Lower leg skin (tissue), 4 donors: ENCODE measurements around the gene DCDC2. TPM values are rescaled to one million over a fixed set of nuclear protein-coding genes. Genes with fewer than 3 reads are reported as not detected.
"Not testable (repeated sequence)": the region's sequence is repeated elsewhere in the genome, so short reads cannot be mapped to it uniquely, and the experiment has no call there.

Experiments
- DNase-seq, 2 donors: peaks; one replicate each; pipeline ENCODE4 v3.0.0-alpha.2; 2019; ENCODE audit warnings: low spot score in 2 of 2
- H3K4me3 ChIP-seq: fragments of 200-600 bp; sonication (generic); 2 replicates; pipeline ENCODE4 v1.5.1; 2017; ENCODE audit warnings: mild to moderate bottlenecking, low read depth; ENCODE audit not compliant: poor library complexity, severe bottlenecking
- POLR2A ChIP-seq, 2 donors: fragments of 450-650 bp; IDR thresholded peaks; one replicate each; pipeline ENCODE4 v1.6.1; 2016 to 2017; ENCODE audit warnings: antibody characterized with exemption in 2 of 2, mild to moderate bottlenecking in 1 of 2, moderate library complexity in 1 of 2
- WGBS, 2 donors: methylation state at CpG; one replicate each; pipeline ENCODE4 v1.1.5; 2018; 5-methylcytosine and 5-hydroxymethylcytosine counted together
- intact Hi-C: fragments of 100-400 bp; cut with DNase I; formaldehyde crosslinking; loops from one replicate; pipeline ENCODE4 v1.15.0; 2023; ENCODE audit warnings: low total_unique reads
- total RNA-seq, 4 donors: library from RNA; depleted of rRNA; stranded (reverse); fragments of >200 nt; gene quantifications; one replicate each; pipeline ENCODE4 v1.1.0, GENCODE V29; 2016
- TF ChIP-seq, protein P1 (sequence below), 3 donors: fragments of 450-650 bp; IDR thresholded peaks; one replicate each; pipeline ENCODE4 v1.5.1; 2016; ENCODE audit warnings: antibody characterized with exemption in 3 of 3, mild to moderate bottlenecking in 3 of 3, moderate library complexity in 2 of 3

DCDC2 gene
- total RNA-seq, 4 donors from 2014 or later, result 0.10 to 0.20 TPM; not detected in 2

GRCh38 chr6:24381476-24382219 lies 23.8 kb upstream of the DCDC2 start:
- DNase-seq, result no peak
- intact Hi-C loops, result no loop called here
- no peak overlapping the region for H3K4me3 ChIP-seq
- TF ChIP-seq, protein P1, sequence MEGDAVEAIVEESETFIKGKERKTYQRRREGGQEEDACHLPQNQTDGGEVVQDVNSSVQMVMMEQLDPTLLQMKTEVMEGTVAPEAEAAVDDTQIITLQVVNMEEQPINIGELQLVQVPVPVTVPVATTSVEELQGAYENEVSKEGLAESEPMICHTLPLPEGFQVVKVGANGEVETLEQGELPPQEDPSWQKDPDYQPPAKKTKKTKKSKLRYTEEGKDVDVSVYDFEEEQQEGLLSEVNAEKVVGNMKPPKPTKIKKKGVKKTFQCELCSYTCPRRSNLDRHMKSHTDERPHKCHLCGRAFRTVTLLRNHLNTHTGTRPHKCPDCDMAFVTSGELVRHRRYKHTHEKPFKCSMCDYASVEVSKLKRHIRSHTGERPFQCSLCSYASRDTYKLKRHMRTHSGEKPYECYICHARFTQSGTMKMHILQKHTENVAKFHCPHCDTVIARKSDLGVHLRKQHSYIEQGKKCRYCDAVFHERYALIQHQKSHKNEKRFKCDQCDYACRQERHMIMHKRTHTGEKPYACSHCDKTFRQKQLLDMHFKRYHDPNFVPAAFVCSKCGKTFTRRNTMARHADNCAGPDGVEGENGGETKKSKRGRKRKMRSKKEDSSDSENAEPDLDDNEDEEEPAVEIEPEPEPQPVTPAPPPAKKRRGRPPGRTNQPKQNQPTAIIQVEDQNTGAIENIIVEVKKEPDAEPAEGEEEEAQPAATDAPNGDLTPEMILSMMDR (IDR thresholded peaks at IDR 0.05), result no peak
- no peak for TF ChIP-seq POLR2A (IDR thresholded peaks at IDR 0.05)
- 93 to 95% methylated on average over 4 of the region's 4 CpGs for WGBS, 2 donors

DNA sequence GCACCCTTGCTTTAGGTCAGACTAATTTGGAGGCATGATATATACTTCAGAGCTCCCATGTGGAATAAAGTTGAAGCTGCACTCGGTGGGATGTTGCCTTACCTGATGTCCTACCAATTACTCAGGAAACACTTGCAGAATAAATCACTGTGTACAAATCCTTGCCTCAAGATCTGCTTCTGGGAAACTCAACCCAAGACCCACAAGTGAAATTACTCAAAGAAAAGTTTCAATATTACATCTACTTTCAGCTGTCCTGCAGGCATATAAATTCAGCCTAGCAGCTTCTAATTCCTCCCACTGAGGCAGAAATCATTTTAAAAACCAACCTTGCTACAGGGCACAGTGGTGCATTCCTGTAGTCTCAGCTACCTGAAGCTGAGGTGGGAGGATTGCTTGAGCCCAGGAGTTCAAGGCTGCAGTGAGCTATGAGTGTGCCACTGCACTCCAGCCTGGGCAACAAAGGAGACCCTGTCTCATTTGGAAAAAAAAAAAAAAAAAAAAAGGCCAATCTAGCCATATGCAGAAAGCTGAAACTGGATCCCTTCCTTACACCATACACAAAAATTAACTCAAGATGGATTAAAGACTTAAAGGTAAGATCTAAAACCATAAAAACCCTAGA lies 20.7 kb upstream of the DCDC2 start:
- TF ChIP-seq, protein P1 (IDR thresholded peaks at IDR 0.05), result no peak
- no peak for TF ChIP-seq POLR2A (IDR thresholded peaks at IDR 0.05)
- DNase-seq, result no peak
- 65 to 77% methylated on average over 1 of the region's 1 CpG for WGBS, 2 donors
- intact Hi-C loops, result no loop called here
- H3K4me3 ChIP-seq, result no peak overlapping the region

DNA sequence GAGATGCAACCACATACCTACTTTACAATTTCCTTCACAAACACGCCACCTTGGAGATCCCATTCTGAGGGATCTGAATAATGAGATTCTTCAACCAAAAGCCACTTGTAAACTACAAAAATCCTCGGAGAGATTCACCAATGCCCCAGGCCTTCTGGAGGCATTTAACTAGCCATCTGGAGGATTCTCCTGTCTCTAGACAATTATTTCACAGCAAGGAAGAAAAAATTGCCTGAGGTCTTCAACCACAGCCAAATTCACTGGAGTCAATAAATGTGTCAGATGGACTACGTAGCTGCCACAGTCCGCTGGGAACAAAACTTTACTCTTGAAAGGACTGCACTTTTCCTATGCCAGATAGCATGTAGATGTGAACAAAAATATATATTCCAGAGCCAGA lies 19.0 kb upstream of the DCDC2 start:
- H3K4me3 ChIP-seq, result no peak overlapping the region
- intact Hi-C loops, result no loop called here
- no peak for DNase-seq
- 31 to 35% methylated on average over 4 of the region's 4 CpGs for WGBS, 2 donors
- TF ChIP-seq POLR2A (IDR thresholded peaks at IDR 0.05), result no peak
- TF ChIP-seq, protein P1 (IDR thresholded peaks at IDR 0.05), result no peak

- H3K4me3 ChIP-seq, result no peak overlapping the region
- intact Hi-C loops, result no loop called here
- TF ChIP-seq, protein P1 (IDR thresholded peaks at IDR 0.05), result no peak
- no peak for TF ChIP-seq POLR2A (IDR thresholded peaks at IDR 0.05)
- no peak for DNase-seq
- 90 to 96% methylated on average over 6 of the region's 6 CpGs for WGBS, 2 donors
These were observed 16.8 kb upstream of the DCDC2 start for GRCh38 chr6:24374612-24375011.

DNA sequence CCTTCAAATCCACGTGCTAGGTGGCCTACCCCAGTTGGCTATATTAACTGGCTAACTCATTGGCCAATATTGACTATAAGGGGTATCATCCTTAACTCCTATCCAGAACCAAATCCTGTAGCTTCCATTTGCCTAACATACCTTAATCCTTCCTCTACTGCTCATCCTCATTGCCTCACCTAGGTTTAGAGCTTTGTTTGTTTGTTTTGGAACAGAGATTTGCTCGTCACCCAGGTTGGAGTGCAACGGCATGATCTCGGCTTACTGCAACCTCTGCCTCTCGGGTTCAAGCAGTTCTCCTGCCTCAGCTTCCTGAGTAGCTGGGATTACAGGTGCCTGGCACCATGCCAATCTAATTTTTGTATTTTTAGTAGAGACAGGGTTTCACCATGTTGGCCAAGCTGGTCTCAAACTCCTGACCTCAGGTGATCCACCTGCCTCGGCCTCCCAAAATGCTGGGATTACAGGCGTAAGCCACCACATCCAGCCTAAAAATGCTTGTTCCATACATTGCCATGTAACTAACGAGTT lies 7.3 kb upstream of the DCDC2 start:
- WGBS, 2 donors, result 72 to 74% methylated on average over 8 of the region's 8 CpGs
- intact Hi-C loops, H3K4me3 ChIP-seq, DNase-seq: not testable (repeated sequence)

- 88 to 91% methylated on average over 5 of the region's 5 CpGs for WGBS, 2 donors
- intact Hi-C loops, DNase-seq, H3K4me3 ChIP-seq: not testable (repeated sequence)
These were observed 4.5 kb upstream of the DCDC2 start for GRCh38 chr6:24362363-24362762.
